ENCODE data around the gene IL1RL1. TPM values are rescaled to one million over a fixed set of nuclear protein-coding genes. Genes with fewer than 3 reads are reported as not detected.

IL1RL1 gene
- total RNA-seq, 2 experiments from 2014 or later: not detected

GRCh38 chr2:102340778-102341177 is 29.4 kb downstream of the IL1RL1 start:
- H3K9me2 ChIP-seq (ENCODE audit: insufficient read depth, low read length): no peaks in the 10 kb centered on the region
- H3K4me2 ChIP-seq (ENCODE audit: low read length): no peak overlapping the region
- CTCF ChIA-PET (ENCODE audit: unreplicated experiment): no interaction called here

DNA sequence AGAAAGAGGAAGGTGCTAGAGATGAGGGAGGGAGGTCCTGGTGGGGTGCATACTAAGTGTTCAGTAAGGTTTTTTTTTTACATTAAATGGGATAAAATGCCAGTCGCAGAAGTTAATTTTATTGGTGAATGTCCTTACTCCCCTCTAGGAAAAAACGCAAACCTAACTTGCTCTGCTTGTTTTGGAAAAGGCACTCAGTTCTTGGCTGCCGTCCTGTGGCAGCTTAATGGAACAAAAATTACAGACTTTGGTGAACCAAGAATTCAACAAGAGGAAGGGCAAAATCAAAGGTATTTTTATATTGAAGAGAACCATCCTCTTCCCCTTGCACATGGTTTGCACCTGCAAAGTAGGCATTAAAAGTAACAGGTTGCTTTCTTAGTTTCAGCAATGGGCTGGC is 31.5 kb downstream of the IL1RL1 start:
- no peaks in the 10 kb centered on the region for H3K36me3 ChIP-seq (ENCODE audit: insufficient read depth, low read length)
- ChIA-PET POLR2A (interaction anchor here (0.7 kb wide), 1 partner anchor 1171 kb away, joined by 3 read pairs; no protein-coding TSS in a partner anchor), CTCF (ENCODE audit: unreplicated experiment) (no interaction called here)
- no peaks in the 10 kb centered on the region for H3K9me3 ChIP-seq (ENCODE audit: low read length)
- no peaks in the 10 kb centered on the region for H3K4me1 ChIP-seq (ENCODE audit: insufficient read depth, low read length, poor library complexity, severe bottlenecking)
- H3K27ac ChIP-seq (ENCODE audit: low read depth, low read length, poor library complexity, severe bottlenecking): no peak overlapping the region
- no peaks in the 10 kb centered on the region for H3K79me2 ChIP-seq (ENCODE audit: insufficient read depth, low read depth, low read length)
- DNase-seq (ENCODE audit: low spot score): no peak
- no peaks in the 10 kb centered on the region for H3K9me2 ChIP-seq (ENCODE audit: insufficient read depth, low read length)
- no TSS peak for BruUV-seq (replicated peaks)
- H3K4me3 ChIP-seq (ENCODE audit: low read depth, low read length, poor library complexity, severe bottlenecking): no peak overlapping the region
- no peaks in the 10 kb centered on the region for H4K20me1 ChIP-seq (ENCODE audit: insufficient read depth, low read length)
- H2AFZ ChIP-seq (ENCODE audit: low read length): no peak overlapping the region
- intact Hi-C loops (cut with micrococcal nuclease; ENCODE audit: unreplicated experiment): no loop called here
- no peak for TF ChIP-seq CTCF (conservative IDR thresholded peaks at IDR 0.05; ENCODE audit: low read length)
- no peak for TF ChIP-seq EZH2phosphoT487 (IDR thresholded peaks at IDR 0.05; ENCODE audit: borderline replicate concordance, low read depth, low read length)
- H3K4me2 ChIP-seq (ENCODE audit: low read length): no peak overlapping the region

More at GRCh38 chr2:102340778-102341177, 29.4 kb downstream of the IL1RL1 start:
- no peak for DNase-seq (ENCODE audit: low spot score)
- no peaks in the 10 kb centered on the region for H4K20me1 ChIP-seq (ENCODE audit: insufficient read depth, low read length)
- POLR2A ChIA-PET: interaction anchor here (0.7 kb wide), 1 partner anchor 283 kb away, joined by 3 read pairs; no protein-coding TSS in a partner anchor
- no peaks in the 10 kb centered on the region for H3K79me2 ChIP-seq (ENCODE audit: insufficient read depth, low read depth, low read length)
- H3K36me3 ChIP-seq (ENCODE audit: insufficient read depth, low read length): no peaks in the 10 kb centered on the region
- H3K27ac ChIP-seq (ENCODE audit: low read depth, low read length, poor library complexity, severe bottlenecking): no peak overlapping the region
- no TSS peak for BruUV-seq (replicated peaks)
- TF ChIP-seq EZH2phosphoT487 (IDR thresholded peaks at IDR 0.05; ENCODE audit: borderline replicate concordance, low read depth, low read length) (no peak), CTCF (conservative IDR thresholded peaks at IDR 0.05; ENCODE audit: low read length) (no peak)
- no peaks in the 10 kb centered on the region for H3K9me3 ChIP-seq (ENCODE audit: low read length)
- intact Hi-C loops (cut with micrococcal nuclease; ENCODE audit: unreplicated experiment): no loop called here
- no peak overlapping the region for H3K4me3 ChIP-seq (ENCODE audit: low read depth, low read length, poor library complexity, severe bottlenecking)
- H2AFZ ChIP-seq (ENCODE audit: low read length): no peak overlapping the region
- no peaks in the 10 kb centered on the region for H3K4me1 ChIP-seq (ENCODE audit: insufficient read depth, low read length, poor library complexity, severe bottlenecking)

GRCh38 chr2:102344397-102344796 is 33.0 kb downstream of the IL1RL1 start:
- H3K27ac ChIP-seq (ENCODE audit: low read depth, low read length, poor library complexity, severe bottlenecking): no peak overlapping the region
- ChIA-PET CTCF (ENCODE audit: unreplicated experiment) (no interaction called here), POLR2A (interaction anchor here (1.0 kb wide), 1 partner anchor 18 kb away, joined by 3 read pairs; no protein-coding TSS in a partner anchor)
- TF ChIP-seq EZH2phosphoT487 (IDR thresholded peaks at IDR 0.05; ENCODE audit: borderline replicate concordance, low read depth, low read length) (no peak), CTCF (conservative IDR thresholded peaks at IDR 0.05; ENCODE audit: low read length) (no peak)
- no peaks in the 10 kb centered on the region for H3K9me3 ChIP-seq (ENCODE audit: low read length)
- DNase-seq (ENCODE audit: low spot score): no peak
- no peaks in the 10 kb centered on the region for H4K20me1 ChIP-seq (ENCODE audit: insufficient read depth, low read length)
- no peaks in the 10 kb centered on the region for H3K4me1 ChIP-seq (ENCODE audit: insufficient read depth, low read length, poor library complexity, severe bottlenecking)
- H3K4me3 ChIP-seq (ENCODE audit: low read depth, low read length, poor library complexity, severe bottlenecking): no peak overlapping the region
- BruUV-seq (replicated peaks): no TSS peak
- no peaks in the 10 kb centered on the region for H3K36me3 ChIP-seq (ENCODE audit: insufficient read depth, low read length)
- H2AFZ ChIP-seq (ENCODE audit: low read length): no peak overlapping the region
- no peak overlapping the region for H3K4me2 ChIP-seq (ENCODE audit: low read length)
- no peaks in the 10 kb centered on the region for H3K79me2 ChIP-seq (ENCODE audit: insufficient read depth, low read depth, low read length)
- intact Hi-C loops (cut with micrococcal nuclease; ENCODE audit: unreplicated experiment): no loop called here
- H3K9me2 ChIP-seq (ENCODE audit: insufficient read depth, low read length): no peaks in the 10 kb centered on the region
